Cardiac fibroblast (primary cell): Measurements from ENCODE around the gene HCN1.

Experiments
- DNase-seq, 2 donors: peaks; one replicate each; pipeline versions ENCODE4 v3.0.0 to v3.0.0-alpha.2; 2010; ENCODE audit warnings: low read depth in 2 of 2
- H3K4me3 ChIP-seq, 2 donors: replicated peaks in 1 of 2; 1 replicate in 1 of 2; 2 replicates in 1 of 2; pipeline ENCODE4 v1.5.1; 2011; ENCODE audit warnings: low read depth in 2 of 2, low read length in 2 of 2, mild to moderate bottlenecking in 2 of 2, moderate library complexity in 1 of 2
- CTCF ChIP-seq: IDR thresholded peaks from one replicate; pipeline ENCODE4 v1.5.1; 2011; ENCODE audit warnings: low read depth, mild to moderate bottlenecking, low read length, inconsistent platforms

The HCN1 gene

GRCh38 chr5:45281081-45281480 lies 415.1 kb downstream of the HCN1 start:
- no peak for TF ChIP-seq CTCF
- no peak overlapping the region for H3K4me3 ChIP-seq
- no peak for DNase-seq

- TF ChIP-seq CTCF = no peak
- no peak for DNase-seq
- no peak overlapping the region for H3K4me3 ChIP-seq
Observed at GRCh38 chr5:45279109-45279508, 417.1 kb downstream of the HCN1 start.

GRCh38 chr5:45277860-45278259 lies 418.3 kb downstream of the HCN1 start:
- no peak for TF ChIP-seq CTCF
- H3K4me3 ChIP-seq = no peak overlapping the region
- no peak for DNase-seq

GRCh38 chr5:45274241-45274640 lies 421.9 kb downstream of the HCN1 start:
- TF ChIP-seq CTCF = no peak
- no peak overlapping the region for H3K4me3 ChIP-seq
- no peak for DNase-seq

GRCh38 chr5:45271626-45272025 lies 424.6 kb downstream of the HCN1 start:
- no peak for DNase-seq
- no peak overlapping the region for H3K4me3 ChIP-seq
- no peak for TF ChIP-seq CTCF

GRCh38 chr5:45264447-45264846 lies 431.7 kb downstream of the HCN1 start:
- no peak overlapping the region for H3K4me3 ChIP-seq
- no peak for DNase-seq
- no peak for TF ChIP-seq CTCF

- TF ChIP-seq CTCF = no peak
- DNase-seq = no peak
- no peak overlapping the region for H3K4me3 ChIP-seq
Observed at GRCh38 chr5:45262061-45262590, 434.1 kb downstream of the HCN1 start.
